GM23248 (cell line): ENCODE data around the gene RNF13.
"Not testable (repeated sequence)": the region's sequence is repeated elsewhere in the genome, so short reads cannot be mapped to it uniquely, and the experiment has no call there.

ENCODE experiments used
- EZH2 ChIP-seq: fragments of 200-600 bp; sonication (generic); IDR thresholded peaks from 2 replicates; pipeline ENCODE4 v1.6.1; 2018; ENCODE audit warnings: antibody characterized with exemption, mild to moderate bottlenecking; ENCODE audit not compliant: insufficient read depth, poor library complexity, severe bottlenecking
- EZH2phosphoT487 ChIP-seq: fragments of 200-600 bp; sonication (generic); IDR thresholded peaks from 2 replicates; pipeline ENCODE4 v1.6.1; 2018; ENCODE audit warnings: antibody characterized with exemption, moderate library complexity, mild to moderate bottlenecking, low read depth; ENCODE audit not compliant: insufficient read depth

GRCh38 chr3:149829631-149830030 lies 16.6 kb downstream of the RNF13 start:
- TF ChIP-seq EZH2phosphoT487, EZH2: not testable (repeated sequence)
